Panc1 (cell line): ENCODE results near the gene CIB4. TPM values are rescaled to one million over a fixed set of nuclear protein-coding genes. Genes with fewer than 3 reads are reported as not detected.

ENCODE experiments used
- ATAC-seq: fragments of 200-7000 bp; cut with Tn5 transposase; 2 replicates; pipeline ENCODE4 v1.9.1; 2020; ENCODE audit warnings: mild to moderate bottlenecking, moderate library complexity
- BruUV-seq: library from RNA; stranded (reverse); fragments of 400-500 nt; replicated peaks from 2 replicates; lab custom pipeline; 2021; lab: Mats Ljungman, UMichigan
- CTCF ChIA-PET: fragments of 300-600 bp; sonication (Branson Sonifier 250); formaldehyde crosslinking; loops from one replicate; lab custom pipeline; 2022; ENCODE audit warnings: antibody characterized with exemption; lab: Charles Lee
- POLR2A ChIA-PET: fragments of 300-600 bp; sonication (Branson Sonifier 250); formaldehyde crosslinking; loops from one replicate; lab custom pipeline; 2022; ENCODE audit warnings: antibody characterized with exemption; lab: Charles Lee
- DNase-seq: peaks from one replicate; pipeline ENCODE4 v3.0.0-alpha.2; 2010; ENCODE audit warnings: low read depth, low spot score
- H3K27ac ChIP-seq: 2 replicates; pipeline ENCODE4 v1.5.1; 2011; ENCODE audit warnings: mild to moderate bottlenecking, low read length, inconsistent platforms
- H3K27me3 ChIP-seq: fragments of 200-500 bp; sonication (Bioruptor generic); 2 replicates; pipeline ENCODE4 v1.6.0; 2014; ENCODE audit warnings: low read length, inconsistent platforms; ENCODE audit not compliant: control insufficient read depth, insufficient read depth
- H3K36me3 ChIP-seq: fragments of 200-500 bp; sonication (Bioruptor generic); 2 replicates; pipeline ENCODE4 v1.5.1; 2014; ENCODE audit warnings: inconsistent platforms, mild to moderate bottlenecking, low read length, moderate library complexity; ENCODE audit not compliant: control insufficient read depth, insufficient read depth
- H3K4me1 ChIP-seq: 2 replicates; pipeline ENCODE4 v1.5.1; 2011; ENCODE audit warnings: inconsistent platforms, mild to moderate bottlenecking, low read length, moderate library complexity; ENCODE audit not compliant: control insufficient read depth, insufficient read depth
- H3K4me3 ChIP-seq, 2 experiments: 2 replicates each; pipeline ENCODE4 v1.5.1; 2011 to 2012; ENCODE audit warnings: low read depth in 2 of 2, low read length in 2 of 2, mild to moderate bottlenecking in 2 of 2, inconsistent platforms in 1 of 2, moderate library complexity in 1 of 2
- H3K9me3 ChIP-seq: fragments of 200-500 bp; sonication (Bioruptor generic); 2 replicates; pipeline ENCODE4 v1.5.1; 2014; ENCODE audit warnings: low read depth, mild to moderate bottlenecking, inconsistent platforms, low read length, moderate library complexity; ENCODE audit not compliant: control insufficient read depth, insufficient read depth
- POLR2AphosphoS5 ChIP-seq: IDR thresholded peaks from 2 replicates; pipeline ENCODE4 v1.6.1; 2012; ENCODE audit warnings: mild to moderate bottlenecking, low read depth, low read length, moderate library complexity
- SIN3A ChIP-seq: IDR thresholded peaks from 2 replicates; pipeline ENCODE4 v1.6.1; 2012; ENCODE audit warnings: low read depth, mild to moderate bottlenecking, low read length, moderate library complexity, borderline replicate concordance; ENCODE audit not compliant: insufficient read depth
- TCF7L2 ChIP-seq: IDR thresholded peaks from 2 replicates; pipeline ENCODE4 v1.6.1; 2011; ENCODE audit warnings: mild to moderate bottlenecking, low read depth, low read length, inconsistent platforms
- in situ Hi-C: cut with HindIII; loops from 2 replicates; pipeline ENCODE4 v1.10.0; 2016; ENCODE audit warnings: low sequenced_read_pairs, low pct_unique_long_range_greater_than_20kb
- intact Hi-C: fragments of 100-400 bp; cut with micrococcal nuclease; formaldehyde crosslinking; loops from one replicate; pipeline ENCODE4 v1.10.0; 2022; ENCODE audit not compliant: unreplicated experiment
- total RNA-seq: library from RNA; stranded (reverse); gene quantifications from one replicate; pipeline ENCODE4 v1.2.1, GENCODE V29; 2021; ENCODE audit not compliant: unreplicated experiment
- TF ChIP-seq, protein P1 (sequence below): fragments of 450-650 bp; IDR thresholded peaks from 2 replicates; pipeline ENCODE4 v1.5.1; 2017; ENCODE audit warnings: mild to moderate bottlenecking
- TF ChIP-seq, protein P2 (sequence below), 2 experiments: IDR thresholded peaks; 2 replicates each; pipeline ENCODE4 v1.6.1; 2011 to 2012; ENCODE audit warnings: low read depth in 2 of 2, control low read depth in 1 of 2, low read length in 1 of 2, mild to moderate bottlenecking in 1 of 2, moderate library complexity in 1 of 2; ENCODE audit not compliant: insufficient read depth in 1 of 2

CIB4 gene
- total RNA-seq, 1 experiment from 2014 or later: 0.33 TPM

DNA sequence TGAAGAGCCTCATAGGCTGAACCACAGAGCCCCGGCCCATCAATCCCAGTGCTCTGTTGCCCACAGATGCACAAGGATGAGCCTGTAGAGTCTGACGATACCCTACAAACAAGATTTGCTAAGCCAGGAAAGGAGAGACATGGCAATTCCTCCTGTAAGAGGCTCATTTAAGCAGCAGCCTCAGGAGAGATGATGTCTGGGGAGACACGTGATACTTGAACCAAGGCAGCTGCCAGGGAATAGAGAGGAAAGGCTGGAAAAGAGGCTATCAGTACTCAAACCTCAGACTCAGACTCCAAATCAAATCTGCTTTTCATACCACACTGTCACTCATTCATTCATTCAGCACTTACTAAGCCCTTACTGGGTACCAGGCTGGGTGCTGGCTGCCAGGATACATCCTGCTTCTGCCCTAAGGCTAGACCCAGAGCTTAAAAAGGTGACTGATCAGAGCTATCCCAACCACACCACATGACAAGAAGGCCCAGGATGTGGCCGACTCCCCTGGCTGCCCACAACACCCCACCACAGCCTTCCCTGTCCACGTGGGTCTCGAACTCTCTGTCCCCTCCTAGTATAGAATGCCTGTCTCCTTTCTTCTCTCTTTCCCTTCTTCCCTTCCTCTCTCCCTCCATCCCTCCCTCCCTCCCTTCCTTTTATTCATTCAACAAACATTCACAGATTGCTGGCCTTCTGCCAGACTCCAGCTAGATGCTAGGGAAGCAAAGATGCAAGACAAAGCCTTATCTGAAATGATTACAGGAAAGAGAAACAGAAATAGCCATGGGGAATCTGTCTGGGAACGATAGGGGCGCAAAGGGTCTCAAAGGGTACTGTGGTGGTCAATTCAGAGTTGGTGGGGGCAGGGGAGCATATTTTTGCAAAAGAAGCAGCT lies 27.9 kb upstream of the CIB4 start:
- TF ChIP-seq SIN3A (no peak), POLR2AphosphoS5 (no peak), TCF7L2 (no peak)
- TF ChIP-seq, protein P1, sequence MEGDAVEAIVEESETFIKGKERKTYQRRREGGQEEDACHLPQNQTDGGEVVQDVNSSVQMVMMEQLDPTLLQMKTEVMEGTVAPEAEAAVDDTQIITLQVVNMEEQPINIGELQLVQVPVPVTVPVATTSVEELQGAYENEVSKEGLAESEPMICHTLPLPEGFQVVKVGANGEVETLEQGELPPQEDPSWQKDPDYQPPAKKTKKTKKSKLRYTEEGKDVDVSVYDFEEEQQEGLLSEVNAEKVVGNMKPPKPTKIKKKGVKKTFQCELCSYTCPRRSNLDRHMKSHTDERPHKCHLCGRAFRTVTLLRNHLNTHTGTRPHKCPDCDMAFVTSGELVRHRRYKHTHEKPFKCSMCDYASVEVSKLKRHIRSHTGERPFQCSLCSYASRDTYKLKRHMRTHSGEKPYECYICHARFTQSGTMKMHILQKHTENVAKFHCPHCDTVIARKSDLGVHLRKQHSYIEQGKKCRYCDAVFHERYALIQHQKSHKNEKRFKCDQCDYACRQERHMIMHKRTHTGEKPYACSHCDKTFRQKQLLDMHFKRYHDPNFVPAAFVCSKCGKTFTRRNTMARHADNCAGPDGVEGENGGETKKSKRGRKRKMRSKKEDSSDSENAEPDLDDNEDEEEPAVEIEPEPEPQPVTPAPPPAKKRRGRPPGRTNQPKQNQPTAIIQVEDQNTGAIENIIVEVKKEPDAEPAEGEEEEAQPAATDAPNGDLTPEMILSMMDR: no peak
- TF ChIP-seq, protein P2, sequence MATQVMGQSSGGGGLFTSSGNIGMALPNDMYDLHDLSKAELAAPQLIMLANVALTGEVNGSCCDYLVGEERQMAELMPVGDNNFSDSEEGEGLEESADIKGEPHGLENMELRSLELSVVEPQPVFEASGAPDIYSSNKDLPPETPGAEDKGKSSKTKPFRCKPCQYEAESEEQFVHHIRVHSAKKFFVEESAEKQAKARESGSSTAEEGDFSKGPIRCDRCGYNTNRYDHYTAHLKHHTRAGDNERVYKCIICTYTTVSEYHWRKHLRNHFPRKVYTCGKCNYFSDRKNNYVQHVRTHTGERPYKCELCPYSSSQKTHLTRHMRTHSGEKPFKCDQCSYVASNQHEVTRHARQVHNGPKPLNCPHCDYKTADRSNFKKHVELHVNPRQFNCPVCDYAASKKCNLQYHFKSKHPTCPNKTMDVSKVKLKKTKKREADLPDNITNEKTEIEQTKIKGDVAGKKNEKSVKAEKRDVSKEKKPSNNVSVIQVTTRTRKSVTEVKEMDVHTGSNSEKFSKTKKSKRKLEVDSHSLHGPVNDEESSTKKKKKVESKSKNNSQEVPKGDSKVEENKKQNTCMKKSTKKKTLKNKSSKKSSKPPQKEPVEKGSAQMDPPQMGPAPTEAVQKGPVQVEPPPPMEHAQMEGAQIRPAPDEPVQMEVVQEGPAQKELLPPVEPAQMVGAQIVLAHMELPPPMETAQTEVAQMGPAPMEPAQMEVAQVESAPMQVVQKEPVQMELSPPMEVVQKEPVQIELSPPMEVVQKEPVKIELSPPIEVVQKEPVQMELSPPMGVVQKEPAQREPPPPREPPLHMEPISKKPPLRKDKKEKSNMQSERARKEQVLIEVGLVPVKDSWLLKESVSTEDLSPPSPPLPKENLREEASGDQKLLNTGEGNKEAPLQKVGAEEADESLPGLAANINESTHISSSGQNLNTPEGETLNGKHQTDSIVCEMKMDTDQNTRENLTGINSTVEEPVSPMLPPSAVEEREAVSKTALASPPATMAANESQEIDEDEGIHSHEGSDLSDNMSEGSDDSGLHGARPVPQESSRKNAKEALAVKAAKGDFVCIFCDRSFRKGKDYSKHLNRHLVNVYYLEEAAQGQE (IDR thresholded peaks at IDR 0.05; ENCODE audit: insufficient read depth in 1 of 2, low read depth in 2 of 2, low read length in 1 of 2): no peak
- Histone ChIP-seq H3K4me1 (no peaks in the 10 kb centered on the region), H3K36me3 (no peaks in the 10 kb centered on the region), H3K4me3 (no peak overlapping the region), H3K27me3 (peaks cover 8% of the 10 kb centered on the region), H3K27ac (no peak overlapping the region), H3K9me3 (no peaks in the 10 kb centered on the region)
- BruUV-seq: no TSS peak
- POLR2A ChIA-PET: no interaction called here
- DNase-seq: no peak
- CTCF ChIA-PET: no interaction called here
- intact Hi-C loops: no loop called here
- in situ Hi-C loops: no loop called here
- ATAC-seq: no peak

DNA sequence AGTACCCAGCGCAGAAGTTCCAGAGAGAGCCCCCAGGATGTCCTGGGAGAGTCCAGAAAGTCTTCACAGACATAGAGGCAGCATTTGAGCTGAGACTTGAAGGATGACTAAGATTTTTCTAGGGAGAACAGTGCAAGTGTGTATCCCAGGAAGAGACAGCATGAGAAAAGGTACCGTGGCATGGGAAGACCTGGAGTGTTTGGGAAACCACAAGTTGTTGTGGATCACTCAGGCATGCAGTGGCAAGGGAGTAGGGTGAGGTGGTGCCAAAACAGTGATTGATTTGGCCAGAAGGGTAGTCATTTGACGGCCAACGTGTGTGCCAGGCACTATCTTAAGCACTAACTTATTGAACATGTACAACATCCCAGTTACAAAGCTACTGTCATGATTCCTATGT lies 26.9 kb upstream of the CIB4 start:
- TF ChIP-seq POLR2AphosphoS5 (no peak), TCF7L2 (no peak), SIN3A (no peak)
- TF ChIP-seq, protein P2 (IDR thresholded peaks at IDR 0.05; ENCODE audit: insufficient read depth in 1 of 2, low read depth in 2 of 2, low read length in 1 of 2): no peak
- TF ChIP-seq, protein P1: no peak
- in situ Hi-C loops (no loop called here), intact Hi-C loops (no loop called here)
- POLR2A ChIA-PET: no interaction called here
- no peaks in the 10 kb centered on the region for H3K36me3 ChIP-seq
- no TSS peak for BruUV-seq
- DNase-seq: no peak
- no peak overlapping the region for H3K27ac ChIP-seq
- CTCF ChIA-PET: no interaction called here
- peaks cover 8% of the 10 kb centered on the region for H3K27me3 ChIP-seq
- no peaks in the 10 kb centered on the region for H3K4me1 ChIP-seq
- no peak overlapping the region for H3K4me3 ChIP-seq
- ATAC-seq: no peak
- no peaks in the 10 kb centered on the region for H3K9me3 ChIP-seq
